A549 treated with AZD9567 at 1 μM for 4 hours (cell line): ENCODE data around the gene CNIH2. TPM values are rescaled to one million over a fixed set of nuclear protein-coding genes. Genes with fewer than 3 reads are reported as not detected.

Experiments
- total RNA-seq: library from RNA; stranded (reverse); fragments of 200-300 nt; extraction: Qiagen RNA extraction; gene quantifications from 5 replicates; pipeline ENCODE4 v1.2.3, GENCODE V29; 2022; ENCODE audit not compliant: insufficient read depth

CNIH2 gene
- total RNA-seq = 2.3 to 2.6 TPM (median 2.5 TPM) in 4 of 5 replicates, not detected in the other

DNA sequence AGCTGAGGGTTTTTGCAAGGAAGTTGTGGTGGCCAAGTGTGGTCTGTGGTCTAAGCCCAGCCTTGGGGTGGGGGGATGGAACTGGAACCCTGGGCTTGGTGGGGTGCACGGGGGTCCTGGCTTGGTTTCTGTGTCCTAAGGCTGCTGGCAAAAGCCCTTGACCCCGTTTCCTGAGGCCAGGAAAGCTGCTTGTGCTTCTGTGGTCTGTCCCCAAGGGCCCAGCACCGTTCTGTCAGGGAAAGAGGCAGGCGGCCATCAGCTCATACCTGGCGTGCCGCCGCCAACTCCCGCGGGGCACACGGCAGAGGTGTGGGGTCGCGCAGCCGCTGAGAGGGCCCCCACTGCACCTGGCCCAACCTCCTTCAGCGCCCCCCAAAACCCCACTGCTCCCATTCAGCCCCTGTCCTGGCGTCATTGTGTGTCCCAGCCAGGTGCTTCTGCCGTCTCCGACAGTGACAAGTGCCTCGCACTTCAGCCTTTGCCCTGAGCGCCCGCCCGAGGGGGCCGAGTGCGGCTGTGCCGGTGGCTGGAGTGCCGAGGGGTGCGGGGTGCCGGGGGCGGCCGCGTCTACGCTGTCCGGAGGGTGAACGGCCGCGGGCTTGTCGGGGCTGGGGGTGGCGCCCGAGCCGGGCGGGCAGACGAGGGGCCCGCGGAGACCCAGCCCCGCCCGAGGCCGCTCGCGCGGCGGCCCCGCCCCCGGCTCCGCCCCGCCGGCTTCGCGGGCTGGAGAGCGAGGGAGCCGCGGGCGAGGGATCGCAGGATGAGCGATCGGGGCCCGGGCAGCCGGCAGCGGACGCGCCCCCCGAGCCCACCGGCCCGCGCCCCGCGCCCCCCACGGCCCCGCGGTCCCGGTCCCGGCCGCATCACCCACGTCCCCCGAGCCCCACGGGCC, at the start of gene CNIH2:
TSS of gene CNIH2 (plus strand) at position 705 of the 892 bp plus-strand sequence. CDS start 282 bp downstream, outside the sequence.

DNA sequence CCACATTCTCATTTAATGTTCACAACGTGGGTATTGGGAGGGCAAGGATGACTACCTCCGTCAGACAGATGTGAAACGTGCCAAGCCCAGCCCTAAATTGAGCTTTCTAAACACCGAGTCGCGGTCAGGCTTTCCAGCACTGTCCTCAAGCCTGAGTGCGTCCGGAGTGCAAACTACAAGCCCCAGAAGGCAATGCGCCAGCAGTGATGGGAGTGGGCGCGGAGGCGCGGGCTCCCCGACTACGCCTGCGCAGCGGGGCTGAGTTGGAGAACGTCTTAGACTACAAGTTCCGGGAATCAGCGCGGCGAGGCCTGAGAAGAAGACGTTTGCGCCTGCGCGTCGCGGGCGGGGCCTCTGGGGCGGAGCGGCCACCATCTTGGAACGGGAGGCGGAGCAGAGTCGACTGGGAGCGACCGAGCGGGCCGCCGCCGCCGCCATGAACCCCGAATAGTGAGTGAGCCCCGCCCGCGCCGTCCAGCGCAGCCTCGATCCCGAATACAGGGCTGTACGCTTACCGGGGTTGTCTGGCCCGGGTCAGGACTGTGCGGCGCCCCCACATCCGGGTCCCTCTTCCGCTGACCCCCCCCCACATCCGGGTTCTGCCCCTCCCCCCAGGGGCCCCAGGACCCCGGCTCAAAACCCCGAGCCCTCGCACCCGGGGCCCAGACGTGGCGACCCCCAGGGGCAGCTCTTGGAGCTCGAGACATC, 9.6 kb upstream of the CNIH2 start, which contains the start of gene RAB1B:
TSS of gene RAB1B (plus strand) at position 396 of the 708 bp plus-strand sequence. CDS start at position 437, 41 bp downstream.

DNA sequence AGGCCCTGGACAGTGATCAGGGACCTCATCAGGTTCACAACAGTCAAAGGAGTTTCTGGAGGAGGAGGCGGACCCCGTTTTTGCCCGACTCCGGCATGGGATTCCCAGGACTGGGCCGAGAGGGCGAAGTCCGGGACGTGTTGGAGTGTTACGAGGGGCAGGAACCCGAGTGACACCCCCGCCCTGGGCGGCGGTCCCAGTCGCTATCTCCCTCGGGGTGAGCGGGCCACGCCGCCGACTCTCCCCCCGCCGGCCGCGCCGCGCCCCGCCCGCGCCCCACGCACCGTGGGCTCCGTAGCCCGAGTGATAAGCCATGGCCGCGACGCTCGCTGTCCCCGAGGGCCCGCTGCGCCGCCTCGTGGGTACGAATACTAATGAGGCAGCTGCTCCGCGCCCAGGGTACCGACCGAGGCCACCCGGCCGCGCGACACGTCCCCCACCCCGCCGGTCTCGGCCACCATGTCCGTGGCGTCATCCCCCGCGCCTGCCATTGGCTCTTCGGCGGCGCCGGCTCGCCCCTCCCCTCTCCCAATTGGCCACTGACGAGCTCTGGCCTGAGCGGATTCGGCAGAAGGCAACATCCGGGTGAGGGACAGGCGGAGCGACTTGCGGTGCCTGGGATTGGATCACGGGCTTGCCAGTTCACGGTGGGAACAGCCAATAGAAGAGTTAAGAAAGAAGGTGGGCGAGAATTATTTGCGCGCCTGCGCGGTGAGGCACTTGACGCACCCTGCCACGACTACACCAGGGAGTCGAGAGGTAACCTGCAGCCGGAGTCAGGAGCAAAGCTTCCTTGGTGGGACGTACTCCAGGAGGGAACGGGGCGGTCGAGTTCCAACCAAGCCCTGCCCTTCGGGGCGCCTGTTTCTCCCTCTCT, 10.9 kb downstream of the CNIH2 start, which contains the start of gene YIF1A:
TSS of gene YIF1A (minus strand) at position 473 of the 877 bp plus-strand sequence. CDS start at position 315, 158 bp downstream.

DNA sequence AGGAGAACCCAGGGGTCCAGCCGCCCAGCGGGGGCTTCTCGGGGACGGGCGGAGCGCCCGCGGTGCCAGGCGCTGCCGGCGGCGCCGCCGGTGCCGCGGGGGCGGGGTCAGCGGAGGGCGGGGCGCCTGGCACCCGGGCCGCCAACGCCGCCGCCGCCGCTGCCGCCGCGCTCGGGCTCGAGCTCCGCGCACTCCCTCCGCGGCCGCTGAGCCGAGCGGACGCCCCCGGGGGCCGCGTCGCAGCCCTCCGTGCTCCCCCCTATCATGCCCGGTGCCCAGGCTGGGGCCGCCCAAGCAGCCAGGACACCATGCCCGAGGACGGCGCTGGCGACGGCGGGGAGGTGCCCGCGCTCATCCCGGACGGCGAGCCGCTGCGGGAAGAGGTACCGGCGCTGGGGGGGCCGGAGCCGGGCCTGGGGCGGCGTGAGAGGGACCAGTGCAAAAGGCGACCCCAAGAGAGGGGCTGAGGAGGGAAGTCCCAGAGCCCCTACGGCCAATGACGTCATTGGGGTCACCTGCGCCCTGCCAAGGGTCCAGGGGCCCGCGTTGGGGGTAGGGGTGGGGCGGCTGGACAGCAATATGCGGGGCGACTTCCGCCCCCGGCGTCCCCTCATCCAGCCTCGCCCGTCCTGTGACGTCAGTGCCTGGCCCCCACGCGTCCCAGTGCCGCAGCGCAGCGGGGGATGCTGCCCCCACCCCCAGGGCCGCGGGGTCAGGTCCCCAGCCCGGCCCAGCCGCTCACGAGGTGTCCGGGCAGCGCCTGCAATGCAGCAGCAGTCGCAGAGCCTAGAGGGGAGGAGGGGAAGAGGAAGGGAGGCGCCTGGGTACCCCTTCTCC, 13.9 kb downstream of the CNIH2 start, which contains the start of gene TMEM151A:
TSS of gene TMEM151A (plus strand) at position 189 of the 837 bp plus-strand sequence. CDS start at position 309, 120 bp downstream.

DNA sequence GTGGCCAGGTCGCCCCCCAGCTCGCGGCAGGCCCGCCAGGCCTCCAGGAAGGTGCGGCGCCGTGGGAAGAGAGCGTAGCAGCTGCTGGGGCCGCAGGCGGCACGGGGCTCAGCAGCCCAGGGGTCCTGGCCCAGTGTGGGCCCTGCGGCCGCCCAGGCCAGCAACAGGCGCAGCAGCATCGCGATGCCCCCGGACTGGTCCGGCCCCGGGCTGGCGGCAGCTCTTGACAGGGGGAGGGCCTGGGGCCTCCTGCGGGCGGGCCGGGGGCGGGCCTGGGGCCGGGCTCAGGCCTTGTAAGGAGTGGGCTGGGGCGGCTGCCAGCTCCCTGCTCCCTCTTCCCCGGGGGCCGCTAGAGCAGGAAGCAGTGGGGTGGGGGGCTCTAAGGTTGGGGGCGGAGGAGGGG, 38.9 kb downstream of the CNIH2 start, which contains the start of gene CD248:
TSS of gene CD248 (minus strand) at position 196 of the 403 bp plus-strand sequence. CDS start at position 179, 17 bp downstream.

Other genes starting within 250 kb of the CNIH2 start
- gene GAL3ST3, start 229.0 kb upstream of the CNIH2 start, total RNA-seq = not detected in 5 replicates
- 161 to 190 TPM (median 171 TPM) in 5 replicates for gene SF3B2, start 225.8 kb upstream of the CNIH2 start, total RNA-seq
- gene PACS1, start 207.9 kb upstream of the CNIH2 start, total RNA-seq = 61.1 to 87.1 TPM (median 78.1 TPM) in 5 replicates
- gene KLC2, start 20.5 kb upstream of the CNIH2 start, total RNA-seq = 40.0 to 50.4 TPM (median 45.9 TPM) in 5 replicates
- 130 to 148 TPM (median 140 TPM) in 5 replicates for gene RAB1B, start 9.5 kb upstream of the CNIH2 start, total RNA-seq
- 113 to 127 TPM (median 120 TPM) in 5 replicates for gene YIF1A, start 11.0 kb downstream of the CNIH2 start, total RNA-seq
- 2.3 to 3.9 TPM (median 3.9 TPM) in 5 replicates for gene TMEM151A, start 13.7 kb downstream of the CNIH2 start, total RNA-seq
- gene CD248, start 38.9 kb downstream of the CNIH2 start, total RNA-seq = 0.05 TPM in 1 of 5 replicates, not detected in the others
- gene RIN1, start 58.3 kb downstream of the CNIH2 start, total RNA-seq = 22.4 to 36.2 TPM (median 33.7 TPM) in 5 replicates
- 66.1 to 97.8 TPM (median 88.3 TPM) in 5 replicates for gene BRMS1, start 66.9 kb downstream of the CNIH2 start, total RNA-seq
- gene B4GAT1, start 69.5 kb downstream of the CNIH2 start, total RNA-seq = 14.9 to 18.3 TPM (median 16.0 TPM) in 5 replicates
- gene SLC29A2, start 93.6 kb downstream of the CNIH2 start, total RNA-seq = 4.1 to 6.8 TPM (median 5.4 TPM) in 5 replicates
- not detected in 5 replicates for gene NPAS4, start 142.9 kb downstream of the CNIH2 start, total RNA-seq
- 90.1 to 116 TPM (median 112 TPM) in 5 replicates for gene MRPL11, start 160.7 kb downstream of the CNIH2 start, total RNA-seq
- 4.3 to 6.1 TPM (median 5.0 TPM) in 5 replicates for gene PELI3, start 188.7 kb downstream of the CNIH2 start, total RNA-seq
- gene DPP3, start 202.3 kb downstream of the CNIH2 start, total RNA-seq = 51.3 to 93.2 TPM (median 55.9 TPM) in 5 replicates
- gene BBS1, start 232.5 kb downstream of the CNIH2 start, total RNA-seq = 7.5 to 11.6 TPM (median 10.1 TPM) in 5 replicates